ENCODE measurements around the gene RIMKLB. TPM values are rescaled to one million over a fixed set of nuclear protein-coding genes. Genes with fewer than 3 reads are reported as not detected.

The RIMKLB gene
- total and polyA plus RNA-seq, 2 of the 8 experiments (the other 6 are each of a cell fraction or from before 2014, with no cell fraction given) = 37.8 to 78.2 TPM

DNA sequence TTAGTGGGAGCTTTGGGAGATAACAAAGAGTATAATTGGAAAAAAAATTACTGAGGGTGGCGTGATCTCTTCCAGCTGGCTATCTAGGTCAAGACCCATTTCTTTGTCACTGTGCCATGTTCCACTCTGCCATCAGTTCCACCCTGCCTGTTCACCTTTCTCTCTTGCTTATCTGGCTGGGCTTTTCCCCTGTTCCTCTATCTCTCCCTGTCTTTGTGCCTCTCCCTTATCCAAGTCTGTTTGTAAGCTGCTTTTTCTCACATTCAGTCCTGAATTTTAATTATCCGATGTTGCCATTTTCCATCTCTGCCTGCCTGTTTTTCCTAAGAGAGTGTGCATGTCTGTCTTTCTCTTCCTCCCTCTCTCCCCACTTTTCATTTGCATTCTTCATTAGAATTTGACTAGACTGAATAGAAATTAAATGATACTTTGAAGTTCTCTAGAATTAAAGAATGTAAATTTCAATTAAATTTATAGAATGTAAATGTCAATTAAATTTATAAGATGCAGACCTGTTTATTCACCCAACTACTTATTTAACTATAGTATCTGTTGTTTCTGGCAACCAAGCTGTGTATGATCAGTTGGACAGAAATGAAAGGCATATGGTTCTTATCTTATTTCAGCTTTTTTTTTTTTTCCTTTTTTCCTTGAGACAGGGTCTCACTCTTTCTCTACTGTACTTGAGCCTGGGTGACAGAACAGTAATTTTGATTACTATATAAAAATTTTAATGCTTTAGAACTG is 83.8 kb downstream of the RIMKLB start:
- CTCF ChIA-PET (ENCODE audit: partially characterized antibody) = interaction anchor here (0.6 to 2.5 kb wide), 12 partner anchors 9 to 237 kb away, joined by 3 to 11 read pairs (median 3); partner anchors contain the start of gene A2ML1
- 0 out of 2 replicates have a peak overlapping the region, but pooled peaks have one; percentile 18 for H2BK5ac ChIP-seq (ENCODE audit: low read depth, low read length)
- H4K5ac ChIP-seq (ENCODE audit: insufficient read length, low read depth, low read length) = no peak overlapping the region
- H3K14ac ChIP-seq (ENCODE audit: insufficient read length) = no peak overlapping the region
- no peaks in the 10 kb centered on the region for H3K27me3 ChIP-seq (replicated peaks in 1 of 4; ENCODE audit: control insufficient read depth in 3 of 4, extremely low read depth in 1 of 4, insufficient read depth in 3 of 4, low read length in 3 of 4)
- no peaks in the 10 kb centered on the region for H3K79me2 ChIP-seq (ENCODE audit: control insufficient read depth in 1 of 2, insufficient read depth in 2 of 2, low read length in 2 of 2)
- peak overlapping the region; percentile 44 for H3K4ac ChIP-seq (replicated peaks; ENCODE audit: insufficient read length, low read depth, low read length)
- H3K4me3 ChIP-seq (ENCODE audit: extremely low read depth in 1 of 4, insufficient read depth in 2 of 4, low read depth in 3 of 4, low read length in 4 of 4) = no peak overlapping the region
- no peak for DNase-seq (ENCODE audit: low read depth in 1 of 2, low spot score in 2 of 2)
- peaks cover 6 to 9% of the 10 kb centered on the region in 2 experiments for H3K9me3 ChIP-seq (ENCODE audit: insufficient read depth in 2 of 2, low read depth in 1 of 2, low read length in 1 of 2)
- H3K23me2 ChIP-seq (ENCODE audit: low read depth, low read length) = no peaks in the 10 kb centered on the region
- H2BK12ac ChIP-seq (ENCODE audit: low read depth, low read length) = no peak overlapping the region
- no peak overlapping the region for H2AFZ ChIP-seq (ENCODE audit: low read length)
- no peak overlapping the region for H2BK20ac ChIP-seq (ENCODE audit: low read length)
- POLR2A ChIA-PET (ENCODE audit: partially characterized antibody) = interaction anchor here (0.6 to 2.2 kb wide), 4 partner anchors 9 to 79 kb away, joined by 3 to 5 read pairs (median 4); no protein-coding TSS in a partner anchor
- H4K8ac ChIP-seq (ENCODE audit: extremely low read depth, insufficient read depth, low read length) = no peak overlapping the region
- no peak overlapping the region for H3K23ac ChIP-seq (ENCODE audit: insufficient read length)
- H3K4me2 ChIP-seq (ENCODE audit: insufficient read depth in 1 of 2, low read depth in 2 of 2, low read length in 2 of 2) = no peak overlapping the region
- peaks cover 4% of the 10 kb centered on the region; the same call in 1 of the 2 replicates for H3K79me1 ChIP-seq (ENCODE audit: low read depth, low read length)
- H4K20me1 ChIP-seq (replicated peaks in 1 of 2; ENCODE audit: control insufficient read depth in 1 of 2, insufficient read depth in 2 of 2, low read length in 2 of 2) = no peaks in the 10 kb centered on the region
- H3K56ac ChIP-seq (replicated peaks; ENCODE audit: insufficient read length, low read depth, low read length) = no peak overlapping the region
- no peak overlapping the region for H3K18ac ChIP-seq (ENCODE audit: extremely low read depth, low read length)
- no peak overlapping the region for H3K9ac ChIP-seq (replicated peaks in 1 of 4; ENCODE audit: extremely low read depth in 1 of 4, low read depth in 3 of 4, low read length in 3 of 4)
- H2BK15ac ChIP-seq (ENCODE audit: low read length) = no peak overlapping the region
- no peak overlapping the region for H2AK5ac ChIP-seq (ENCODE audit: low read depth, low read length)
- 89% methylated on average over 2 of the region's 2 CpGs; no CpG with 5 or more reads in 1 of the 2 experiments for WGBS, 2 experiments (ENCODE audit: extremely low coverage in 1 of 2, insufficient coverage in 1 of 2, insufficient read length in 1 of 2, insufficient replicate concordance in 2 of 2, low coverage in 1 of 2, low lambda C conversion rate in 2 of 2, missing lambda C conversion rate in 1 of 2)
- no peaks in the 10 kb centered on the region for H3K4me1 ChIP-seq (replicated peaks in 1 of 4; ENCODE audit: control insufficient read depth in 3 of 4, insufficient read depth in 4 of 4, low read length in 3 of 4)
- FAIRE-seq = no peak
- H2BK120ac ChIP-seq (replicated peaks; ENCODE audit: low read depth, low read length) = no peak overlapping the region
- no peak overlapping the region for H3K27ac ChIP-seq (ENCODE audit: low read depth, low read length)
- H3K36me3 ChIP-seq (ENCODE audit: control insufficient read depth in 2 of 4, insufficient read depth in 4 of 4, low read length in 3 of 4) = peaks cover 4 to 16% (median 6%) of the 10 kb centered on the region in 4 experiments; a peak in 5 of 8 replicates
- H4K91ac ChIP-seq (replicated peaks; ENCODE audit: insufficient read length, low read length) = no peak overlapping the region
- no peak for TF ChIP-seq POLR2AphosphoS5 (IDR thresholded peaks at IDR 0.05; ENCODE audit: low read depth, low read length)
- TF ChIP-seq SIN3A (conservative IDR thresholded peaks at IDR 0.05 in 1 of 2, IDR thresholded peaks at IDR 0.05 in 1 of 2; ENCODE audit: low read depth in 1 of 2, low read length in 2 of 2) = no peak

Data from H1 (cell line).